ENCODE measurements around the gene LCN15.
"Not testable (repeated sequence)": the region's sequence is repeated elsewhere in the genome, so short reads cannot be mapped to it uniquely, and the experiment has no call there.

LCN15 gene

DNA sequence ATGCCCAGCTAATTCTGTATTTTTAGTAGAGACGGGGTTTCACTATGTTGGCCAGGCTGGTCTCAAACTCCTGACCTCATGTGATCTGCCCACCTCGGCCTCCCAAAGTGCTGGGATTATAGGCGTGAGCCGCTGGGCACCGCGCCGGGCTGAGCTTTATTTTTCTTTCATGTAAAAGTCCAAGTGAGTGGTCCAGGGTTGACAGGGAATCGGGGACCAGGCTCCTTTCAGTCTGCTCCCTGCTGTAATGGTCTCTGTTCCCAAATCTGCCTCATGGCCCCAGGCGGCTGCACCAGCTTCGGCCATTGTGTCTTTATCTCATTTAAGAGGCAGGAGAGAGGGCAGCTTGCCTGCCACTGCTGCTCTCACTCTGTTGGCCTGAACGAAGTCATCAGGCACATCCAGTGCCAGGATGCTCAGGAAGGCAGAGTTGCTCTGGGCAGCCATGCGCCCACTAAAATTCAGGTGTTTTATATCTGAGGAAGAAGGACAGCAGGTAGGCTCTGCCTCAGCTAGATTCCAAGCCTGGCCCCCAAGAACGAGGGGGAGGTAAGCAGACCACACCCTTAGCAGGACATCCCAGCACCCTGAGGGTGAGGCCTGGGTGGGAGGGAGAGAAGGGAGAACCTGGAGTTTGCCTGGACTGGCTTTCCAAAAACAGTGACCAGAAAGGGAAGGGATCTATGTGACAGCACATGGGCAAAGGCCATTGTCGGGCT lies 30.1 kb upstream of the LCN15 start:
- no peak for DNase-seq

DNA sequence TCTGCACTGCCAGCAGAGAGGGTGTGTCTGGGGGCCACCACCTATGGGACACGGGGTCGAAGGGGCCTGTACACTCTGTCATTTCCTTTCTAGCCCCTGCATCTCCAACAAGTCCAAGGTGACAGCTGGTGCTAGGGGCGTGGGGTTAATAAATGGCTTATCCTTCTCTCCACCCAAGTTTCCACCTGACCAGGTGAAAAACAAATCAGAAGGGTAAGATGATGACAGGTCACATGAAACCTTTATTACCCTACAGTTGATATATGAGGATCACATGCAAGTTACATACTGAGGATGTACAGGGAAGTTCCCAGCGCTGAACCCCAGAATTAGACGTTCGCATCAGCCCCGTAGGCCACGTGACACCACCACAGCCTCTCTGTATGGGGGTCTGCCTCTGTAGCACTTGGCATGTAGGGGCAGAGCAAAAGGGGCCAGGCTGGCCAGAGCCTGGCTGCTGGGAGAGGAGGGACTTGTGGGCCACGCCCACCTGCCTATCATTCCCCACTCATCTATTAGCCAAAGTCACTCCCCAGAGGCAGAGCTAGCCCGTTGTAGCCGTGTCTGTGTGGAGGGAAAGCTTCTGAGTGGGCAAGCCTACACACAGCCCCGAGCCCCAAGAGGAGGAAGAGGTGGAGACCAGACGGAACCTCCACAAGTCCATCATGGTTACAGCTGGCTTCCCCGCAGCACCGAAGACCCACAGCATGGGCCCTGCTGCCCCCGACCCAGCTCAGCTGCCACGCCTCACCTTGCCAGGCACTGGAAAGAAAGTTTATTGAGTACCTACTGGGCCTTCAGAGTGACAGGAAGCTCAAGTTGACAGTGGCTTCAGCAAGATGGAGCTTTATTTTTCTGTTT lies 29.0 kb upstream of the LCN15 start:
- no peak for DNase-seq

GRCh38 chr9:136792321-136793085 lies 28.2 kb upstream of the LCN15 start:
- no peak for DNase-seq

GRCh38 chr9:136791516-136792276 lies 27.4 kb upstream of the LCN15 start:
- DNase-seq, result peak; percentile 55

GRCh38 chr9:136790640-136791515 lies 26.6 kb upstream of the LCN15 start, which contains the start of gene TMEM141:
TMEM141 (plus strand) TSS chr9:136791344; CDS start chr9:136791371, 27 bp downstream.
- DNase-seq, result peak; percentile 100

- no peak for DNase-seq
Observed at GRCh38 chr9:136789523-136789937, 25.2 kb upstream of the LCN15 start.

DNA sequence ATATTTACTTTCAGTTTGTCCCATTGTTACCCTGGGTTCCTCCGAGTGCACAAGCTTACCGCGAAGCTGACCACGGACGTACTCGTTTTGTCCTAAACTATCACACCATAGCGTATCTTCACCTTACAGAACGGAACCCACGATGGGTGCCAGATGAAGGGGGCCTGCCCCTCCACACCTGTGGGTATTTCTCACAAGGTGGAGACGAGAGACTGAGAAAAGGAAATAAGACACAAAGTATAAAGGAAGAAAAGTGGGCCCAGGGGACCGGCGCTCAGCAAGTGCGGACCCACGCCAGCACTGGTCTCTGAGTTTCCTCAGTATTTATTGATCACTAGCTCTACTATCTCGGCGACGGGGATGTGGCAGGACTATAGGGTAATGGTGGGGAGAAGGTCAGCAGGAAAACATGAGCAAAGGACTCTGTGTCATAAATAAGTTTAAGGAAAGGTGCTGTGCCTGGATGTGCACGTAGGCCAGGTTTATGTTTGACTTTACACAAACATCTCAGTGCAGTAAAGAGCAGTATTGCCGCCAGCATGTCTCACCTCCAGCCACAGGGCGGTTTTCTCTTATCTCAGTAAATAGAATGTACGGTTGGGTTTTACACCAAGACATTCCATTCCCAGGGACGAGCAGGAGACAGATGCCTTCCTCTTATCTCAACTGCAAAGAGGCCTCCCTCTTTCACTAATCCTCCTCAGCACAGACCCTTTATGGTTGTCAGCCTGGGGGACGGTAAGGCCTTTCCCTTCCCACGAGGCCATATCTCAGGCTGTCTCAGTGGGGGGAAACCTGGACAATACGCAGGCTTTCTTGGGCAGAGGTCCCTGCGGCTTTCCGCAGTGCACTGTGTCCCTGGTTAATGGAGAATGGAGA lies 24.6 kb upstream of the LCN15 start:
- not testable (repeated sequence) for DNase-seq

GRCh38 chr9:136787690-136788400 lies 23.5 kb upstream of the LCN15 start:
- DNase-seq, result peak; percentile 49

DNA sequence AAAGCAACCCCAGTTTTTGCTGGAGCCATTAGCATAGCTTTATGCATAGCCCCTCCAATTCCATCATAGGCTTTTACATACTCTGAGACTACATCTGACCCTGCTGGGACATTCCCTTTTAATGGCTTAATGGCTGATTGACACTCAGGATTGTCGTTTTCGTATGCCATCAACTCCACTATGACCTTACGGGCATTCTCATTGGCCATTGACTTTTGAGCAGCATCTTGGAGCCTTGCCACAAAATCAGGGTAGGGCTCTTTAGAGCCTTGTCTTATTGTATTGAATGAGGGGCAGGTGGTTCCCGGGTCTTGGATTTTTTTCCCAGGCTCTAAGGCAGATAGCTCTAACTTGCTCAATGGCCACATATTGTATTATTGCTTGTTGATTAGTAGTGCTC lies 22.7 kb upstream of the LCN15 start:
- not testable (repeated sequence) for DNase-seq

GRCh38 chr9:136786451-136786850 lies 22.1 kb upstream of the LCN15 start:
- no peak for DNase-seq

GRCh38 chr9:136785565-136786355 lies 21.4 kb upstream of the LCN15 start:
- not testable (repeated sequence) for DNase-seq

GRCh38 chr9:136784997-136785361 lies 20.7 kb upstream of the LCN15 start:
- no peak for DNase-seq

GRCh38 chr9:136784249-136784996 lies 20.1 kb upstream of the LCN15 start:
- DNase-seq, result no peak

- DNase-seq, result no peak
Observed at GRCh38 chr9:136782452-136782851, 18.1 kb upstream of the LCN15 start.

DNA sequence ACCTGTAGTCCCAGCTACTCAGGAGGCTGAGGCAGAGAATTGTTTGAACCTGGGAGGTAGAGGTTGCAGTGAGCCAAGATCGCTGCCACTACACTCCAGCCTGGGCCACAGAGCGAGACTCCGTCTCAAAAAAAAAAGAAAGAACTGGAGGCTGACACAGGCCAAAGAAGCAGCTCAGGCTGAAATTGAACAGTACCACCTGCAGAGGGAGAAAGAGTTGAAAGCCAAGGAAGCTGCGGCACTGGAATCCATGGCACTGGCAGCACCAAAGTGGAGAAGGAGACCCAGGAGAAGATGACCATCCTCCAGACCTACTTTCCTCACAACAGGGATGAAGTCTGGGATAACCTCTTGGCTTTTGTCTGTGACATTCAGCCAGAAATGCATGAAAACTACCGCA lies 15.5 kb upstream of the LCN15 start:
- DNase-seq, result no peak

GRCh38 chr9:136777359-136777758 lies 13.0 kb upstream of the LCN15 start:
- DNase-seq, result no peak

GRCh38 chr9:136776947-136777346 lies 12.6 kb upstream of the LCN15 start:
- no peak for DNase-seq

DNA sequence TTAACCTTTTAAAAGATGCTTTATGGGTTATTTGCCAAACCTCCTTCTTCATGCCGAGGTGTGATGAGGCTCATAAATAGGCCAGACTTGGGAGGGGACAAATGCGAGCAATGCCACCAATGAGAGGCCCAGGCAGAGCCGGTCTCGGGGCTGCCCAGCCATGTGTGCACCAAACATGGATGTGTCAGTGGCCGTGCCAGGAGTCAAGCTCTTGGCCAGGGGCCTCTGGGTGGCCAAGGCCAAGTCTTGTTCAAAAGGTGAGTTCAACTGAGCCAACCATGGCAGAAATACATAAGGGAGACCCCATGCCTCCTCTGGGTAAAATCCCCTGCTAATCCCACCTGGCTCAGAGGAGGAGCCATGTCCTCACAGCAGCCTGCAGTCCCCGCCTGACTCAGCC lies 10.9 kb upstream of the LCN15 start:
- DNase-seq, result no peak

Data from activated effector memory CD4-positive, alpha-beta T cell treated with Interleukin-2 at 50 U/mL for 16 hours (primary cell).